ENCODE results near the gene MVB12B.

Gene MVB12B

GRCh38 chr9:126504086-126504976, 177.7 kb downstream of the MVB12B start:
- DNase-seq (ENCODE audit: low read depth in 2 of 2) = no peak

GRCh38 chr9:126504977-126505455, 178.4 kb downstream of the MVB12B start:
- DNase-seq (ENCODE audit: low read depth in 2 of 2) = no peak

DNA sequence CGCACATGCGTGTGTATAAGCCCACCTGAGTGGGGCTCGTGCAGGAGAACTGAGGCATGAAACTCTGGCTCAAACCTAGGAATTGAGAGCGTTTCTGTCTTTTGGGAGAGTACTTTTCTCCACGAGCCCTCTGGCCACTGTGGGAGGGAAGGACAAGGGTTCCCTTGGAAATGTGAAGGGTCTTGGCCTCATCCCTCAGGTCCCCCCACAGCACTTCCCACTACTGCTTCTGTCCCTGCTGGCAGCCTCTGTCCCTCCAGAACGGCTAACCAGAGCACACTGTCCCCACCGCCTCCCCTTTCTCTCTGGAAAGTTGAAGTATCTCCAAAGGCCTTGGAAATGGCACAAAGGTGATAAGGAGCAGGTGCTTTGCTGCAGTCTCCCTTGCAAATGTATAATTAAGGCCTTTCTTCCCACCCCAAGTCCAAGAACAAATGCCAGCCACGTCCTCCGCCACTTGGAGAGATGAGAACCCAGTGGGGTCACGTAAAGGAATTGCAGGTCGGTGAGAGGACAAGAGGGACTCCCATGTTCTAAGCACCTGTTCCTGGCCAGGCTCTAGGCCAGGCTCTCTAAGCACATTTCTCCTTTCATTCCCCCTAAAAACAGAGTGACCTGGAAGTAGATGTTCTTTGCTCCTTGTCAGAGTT, 179.2 kb downstream of the MVB12B start:
- DNase-seq (ENCODE audit: low read depth in 2 of 2) = no peak

- DNase-seq (ENCODE audit: low read depth in 2 of 2) = no peak
Observed at GRCh38 chr9:126506361-126507317, 180.0 kb downstream of the MVB12B start.

- DNase-seq (ENCODE audit: low read depth in 2 of 2) = no peak
Observed at GRCh38 chr9:126507318-126508109, 180.9 kb downstream of the MVB12B start.

DNA sequence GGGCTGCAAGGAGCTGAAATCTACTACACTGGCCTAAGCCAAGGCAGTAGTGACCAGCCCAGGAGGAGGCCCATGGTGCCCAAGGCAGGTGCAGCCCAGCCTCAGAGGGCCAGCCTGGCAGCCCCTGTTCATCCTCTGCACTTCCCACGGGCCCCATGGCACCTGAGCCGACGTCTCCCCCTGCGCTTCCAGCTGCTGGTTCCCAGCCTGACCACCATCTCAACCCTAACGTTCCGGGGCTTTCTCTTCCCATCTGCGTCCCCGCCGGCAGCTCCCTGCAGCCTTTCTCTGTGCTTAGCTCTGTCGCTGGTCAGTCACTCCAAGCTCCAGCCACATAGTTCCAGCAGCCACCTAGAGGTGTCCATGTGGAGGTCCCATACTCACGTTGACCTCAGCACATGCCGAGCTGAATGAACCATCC, 181.6 kb downstream of the MVB12B start:
- no peak for DNase-seq (ENCODE audit: low read depth in 2 of 2)

GRCh38 chr9:126508928-126509327, 182.3 kb downstream of the MVB12B start:
- no peak for DNase-seq (ENCODE audit: low read depth in 2 of 2)

- DNase-seq (ENCODE audit: low read depth in 2 of 2) = no peak
Observed at GRCh38 chr9:126509718-126510117, 183.1 kb downstream of the MVB12B start.

GRCh38 chr9:126510564-126510963, 183.9 kb downstream of the MVB12B start:
- no peak for DNase-seq (ENCODE audit: low read depth in 2 of 2)

- no peak for DNase-seq (ENCODE audit: low read depth in 2 of 2)
Observed at GRCh38 chr9:126511411-126511810, 184.8 kb downstream of the MVB12B start.

DNA sequence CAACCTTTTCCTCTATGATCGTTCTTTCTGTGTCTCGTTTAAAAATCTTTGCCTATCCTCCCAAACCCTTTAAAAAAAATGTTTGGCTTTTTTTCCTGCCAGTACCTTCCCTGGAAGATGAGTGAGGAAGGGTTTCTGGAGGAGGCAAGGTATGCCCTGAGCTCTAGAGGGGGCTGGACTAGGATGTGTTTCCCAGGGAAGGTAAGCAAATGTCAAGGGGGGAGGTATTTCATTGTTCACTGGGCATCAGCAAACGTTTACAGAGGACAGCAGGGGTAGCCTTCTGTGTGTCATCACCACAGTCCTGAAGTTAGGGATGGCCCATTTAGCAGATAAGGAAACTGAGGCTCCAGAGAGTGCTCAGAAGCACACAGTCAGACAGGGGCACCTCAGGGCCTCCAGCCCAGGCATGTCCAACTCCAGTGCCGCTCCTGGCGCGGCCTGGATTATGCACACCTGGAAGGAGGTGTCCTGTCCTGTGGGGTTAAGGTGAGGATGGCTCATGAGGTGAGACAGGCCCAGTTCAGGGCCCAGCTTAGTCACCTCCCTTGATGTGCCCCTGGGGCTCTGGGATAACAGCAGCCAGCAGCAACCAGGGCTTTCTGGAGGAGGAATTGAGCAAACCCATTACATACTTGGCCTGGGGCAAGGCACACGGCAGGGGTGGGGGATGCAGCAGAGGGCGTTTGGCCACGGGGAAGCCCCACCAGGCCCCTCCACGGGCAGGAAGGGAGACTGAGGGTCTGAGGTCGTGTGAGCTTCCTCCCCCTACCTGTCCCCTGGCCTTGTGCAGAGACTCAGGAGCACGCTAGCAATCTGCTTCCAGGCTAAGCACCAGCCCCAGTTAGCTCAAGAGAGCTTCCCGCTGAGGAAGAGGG, 186.8 kb downstream of the MVB12B start:
- DNase-seq (ENCODE audit: low read depth in 2 of 2) = no peak

DNA sequence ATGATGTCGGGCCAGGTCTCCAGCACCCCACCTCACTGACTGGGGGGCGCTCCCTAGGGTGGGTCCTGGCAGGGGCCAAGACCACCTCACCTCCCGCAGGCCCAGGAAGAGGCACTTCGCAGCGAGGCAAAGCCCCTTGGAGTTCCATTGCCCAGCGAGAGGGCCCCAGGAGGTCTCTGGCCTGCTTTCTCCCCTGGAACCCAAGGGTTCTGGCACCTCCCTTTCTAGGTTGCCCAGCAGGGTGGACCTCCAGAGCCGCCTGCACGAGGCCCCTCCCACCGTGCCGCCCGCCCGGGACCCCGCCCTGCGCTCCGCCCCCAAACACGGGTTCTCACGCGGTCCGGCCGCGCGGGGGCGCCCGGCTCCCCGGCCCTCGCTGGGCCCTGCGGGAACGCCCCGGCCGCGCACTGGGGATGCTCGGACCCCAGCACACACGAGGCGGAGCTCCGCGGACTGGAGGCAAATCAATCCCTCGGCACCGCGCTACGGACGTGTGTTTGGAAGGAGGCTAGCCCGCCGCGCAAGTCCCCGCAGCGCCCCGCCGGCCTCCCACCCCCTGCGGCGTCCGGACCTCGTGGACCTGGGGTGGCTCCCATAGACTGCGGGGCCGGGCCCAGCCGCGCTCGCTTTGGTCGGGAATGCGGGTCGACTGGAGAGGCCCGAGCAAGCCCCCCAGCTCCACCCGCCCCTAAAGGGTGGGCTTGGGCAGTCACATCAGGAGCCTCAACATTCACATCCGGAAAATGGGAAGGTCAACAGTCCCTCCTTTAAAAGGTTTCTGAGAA, 187.6 kb downstream of the MVB12B start:
- DNase-seq (ENCODE audit: low read depth in 2 of 2) = peak; percentile 58 to 63

GRCh38 chr9:126515001-126515872, 188.6 kb downstream of the MVB12B start:
- DNase-seq (ENCODE audit: low read depth in 2 of 2) = no peak

- no peak for DNase-seq (ENCODE audit: low read depth in 2 of 2)
Observed at GRCh38 chr9:126515873-126516505, 189.4 kb downstream of the MVB12B start.

DNA sequence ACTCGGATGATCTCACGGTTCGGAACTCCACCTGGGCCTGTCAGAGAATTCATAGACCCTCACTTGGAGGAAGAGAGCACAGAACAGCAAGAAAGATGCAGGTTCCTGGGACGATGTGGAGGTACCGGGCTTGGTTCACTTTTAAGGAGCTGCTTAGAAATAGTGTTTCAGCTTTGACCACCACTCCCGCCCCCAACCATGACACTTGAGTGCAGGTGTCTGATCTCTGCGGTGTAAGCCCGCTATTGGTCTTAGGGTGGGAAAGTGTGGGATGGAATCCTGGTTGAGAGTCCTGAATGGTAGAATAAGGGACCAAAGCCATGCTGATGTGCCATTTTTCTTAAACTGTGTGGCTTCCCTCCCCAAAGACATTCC, 189.9 kb downstream of the MVB12B start:
- no peak for DNase-seq (ENCODE audit: low read depth in 2 of 2)

GRCh38 chr9:126516936-126517832, 190.6 kb downstream of the MVB12B start:
- peak; percentile 51 to 52 for DNase-seq (ENCODE audit: low read depth in 2 of 2)

Data from stimulated activated CD8-positive, alpha-beta memory T cell treated with anti-CD3 and anti-CD28 coated beads, Interleukin-2, amount 100 ng/mL, for 48 hours (primary cell).